GM18907 (cell line): ENCODE results near the gene OSBP2.

Experiments used
- ATAC-seq: cut with Tn5 transposase; IDR thresholded peaks from one replicate; pipeline ENCODE4 v1.9.1; 2021; ENCODE audit warnings: mild to moderate bottlenecking, moderate library complexity; ENCODE audit not compliant: unreplicated experiment

Gene OSBP2

GRCh38 chr22:30923168-30923900 lies 228.7 kb downstream of the OSBP2 start:
- ATAC-seq: no peak

DNA sequence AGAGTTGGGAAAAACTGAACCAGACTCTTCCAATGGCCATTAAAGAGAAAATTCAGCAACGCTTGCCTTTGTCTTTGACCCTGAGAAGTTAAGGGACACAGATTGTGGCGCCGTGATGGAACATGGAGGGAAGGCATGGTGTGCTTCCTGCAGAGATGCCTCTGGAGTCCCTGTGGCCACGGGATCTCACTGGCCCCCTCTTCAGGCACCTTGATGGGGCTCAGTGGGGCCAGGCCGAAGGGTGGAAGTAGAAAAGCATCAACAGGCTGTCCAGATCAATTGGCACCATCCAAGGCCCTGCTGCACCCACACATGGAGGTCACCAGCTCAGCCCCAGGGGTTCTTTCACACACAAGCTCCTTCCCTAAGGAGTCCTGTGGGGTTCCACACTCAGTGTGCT lies 231.0 kb downstream of the OSBP2 start:
- ATAC-seq: no peak

- no peak for ATAC-seq
Observed at GRCh38 chr22:30926706-30927105, 232.0 kb downstream of the OSBP2 start.

GRCh38 chr22:30927806-30928205 lies 233.1 kb downstream of the OSBP2 start:
- ATAC-seq: no peak

GRCh38 chr22:30928401-30928800 lies 233.7 kb downstream of the OSBP2 start:
- no peak for ATAC-seq

- no peak for ATAC-seq
Observed at GRCh38 chr22:30930228-30930627, 235.6 kb downstream of the OSBP2 start.

DNA sequence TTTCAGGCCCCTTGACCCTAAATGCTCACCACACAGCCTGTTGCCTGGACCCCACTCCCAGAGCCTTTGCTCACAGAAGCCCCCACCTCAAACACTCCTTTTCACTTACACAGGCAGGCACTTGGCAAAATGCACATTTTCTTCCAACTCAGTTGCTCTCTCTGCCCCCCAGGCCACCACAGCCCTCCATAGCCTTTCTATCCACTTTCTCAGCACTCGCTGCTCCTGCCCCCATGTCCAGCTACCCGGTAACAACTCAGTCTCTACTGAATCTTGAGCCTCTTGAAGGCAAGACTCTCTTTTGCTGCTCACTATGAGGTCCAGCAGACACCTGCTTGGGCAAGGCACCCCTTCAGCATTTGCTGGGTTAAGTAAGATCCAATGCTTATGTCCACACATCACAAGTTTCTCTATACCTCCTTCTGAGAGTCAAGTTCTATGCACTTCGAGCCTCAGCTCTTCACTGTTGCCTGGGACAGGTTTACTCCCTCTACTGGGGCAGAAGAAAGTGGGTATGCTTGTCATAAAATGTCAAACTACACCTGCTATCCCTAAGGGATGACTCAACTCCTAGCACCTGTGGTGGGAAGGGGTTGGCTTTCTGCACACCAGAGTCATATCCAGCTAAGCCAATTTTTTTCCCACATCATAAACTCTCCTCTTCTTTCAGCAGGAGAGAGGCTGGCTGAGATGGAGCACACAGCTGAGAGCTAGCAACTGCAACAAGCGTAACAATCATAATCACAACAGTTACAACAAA lies 237.0 kb downstream of the OSBP2 start:
- ATAC-seq: no peak

- ATAC-seq: no peak
Observed at GRCh38 chr22:30932661-30933060, 238.0 kb downstream of the OSBP2 start.

- no peak for ATAC-seq
Observed at GRCh38 chr22:30933457-30933856, 238.8 kb downstream of the OSBP2 start.

DNA sequence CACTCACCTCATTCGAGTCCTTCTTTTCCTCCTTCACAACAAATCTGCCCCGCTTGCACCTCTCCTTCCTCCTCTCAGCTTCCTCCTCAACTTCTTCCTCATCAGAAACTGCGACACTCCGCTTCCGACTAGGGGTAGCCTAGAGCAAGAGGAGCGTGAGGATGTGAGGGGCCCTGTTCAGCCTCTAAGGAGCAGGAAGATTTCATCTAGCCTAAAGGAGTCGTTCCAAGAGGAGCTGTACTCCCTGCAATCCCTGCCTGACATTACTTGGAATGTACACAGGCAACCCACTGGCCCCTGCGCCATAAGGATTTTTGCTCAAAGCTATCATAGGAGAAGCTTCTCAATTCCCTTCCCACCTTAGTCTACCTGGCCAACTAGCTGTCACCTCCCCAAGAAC lies 239.4 kb downstream of the OSBP2 start:
- no peak for ATAC-seq

DNA sequence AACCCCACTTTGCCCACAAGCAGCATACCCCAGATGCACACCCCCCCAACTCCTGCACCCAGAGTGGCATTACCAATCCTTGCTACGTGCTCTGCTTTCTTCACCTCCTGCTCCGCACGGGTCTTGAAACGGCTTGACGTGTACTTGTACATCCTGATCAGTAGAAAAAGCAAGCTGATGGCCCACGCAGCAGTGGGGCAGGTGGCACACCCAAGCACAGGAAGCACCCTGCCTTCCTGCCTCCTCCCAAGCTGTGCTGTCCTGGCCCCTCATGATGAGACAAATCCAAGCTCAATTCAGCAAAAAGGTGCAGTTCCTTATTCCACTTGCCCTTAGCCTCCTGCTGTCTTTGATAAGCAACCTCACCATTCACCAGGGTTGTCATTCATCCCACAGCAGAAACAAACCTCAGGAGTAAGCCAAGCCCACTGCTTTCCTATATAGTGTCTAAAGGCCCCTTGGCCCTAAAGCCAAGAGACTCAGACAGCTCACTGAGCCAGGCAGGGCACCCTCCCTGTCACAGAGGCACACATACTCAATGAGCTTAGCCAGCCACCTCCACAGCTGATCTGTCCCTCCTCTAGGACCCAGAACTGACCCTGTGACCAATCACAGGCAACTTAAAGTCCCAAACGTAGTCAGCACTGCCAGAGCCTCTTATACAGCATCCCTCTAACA lies 246.2 kb downstream of the OSBP2 start:
- ATAC-seq: no peak

DNA sequence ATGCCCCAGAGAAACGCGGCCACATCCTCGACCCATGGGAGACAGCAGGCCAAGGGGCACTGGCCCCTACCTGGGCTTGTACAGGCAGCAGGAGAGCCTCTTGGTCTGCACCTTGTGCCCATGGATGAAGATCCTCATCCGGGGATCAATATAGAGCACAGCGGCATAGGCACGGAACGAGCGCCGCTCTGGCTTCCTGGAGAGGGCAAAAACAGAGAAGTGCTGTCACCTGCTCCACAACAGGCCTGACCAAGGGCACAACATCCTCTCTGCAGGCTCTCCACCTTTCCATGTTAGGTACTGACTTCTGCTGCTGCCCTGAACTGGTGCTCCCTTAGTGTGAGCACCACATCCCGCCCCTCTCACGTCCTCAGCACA lies 246.7 kb downstream of the OSBP2 start:
- no peak for ATAC-seq

DNA sequence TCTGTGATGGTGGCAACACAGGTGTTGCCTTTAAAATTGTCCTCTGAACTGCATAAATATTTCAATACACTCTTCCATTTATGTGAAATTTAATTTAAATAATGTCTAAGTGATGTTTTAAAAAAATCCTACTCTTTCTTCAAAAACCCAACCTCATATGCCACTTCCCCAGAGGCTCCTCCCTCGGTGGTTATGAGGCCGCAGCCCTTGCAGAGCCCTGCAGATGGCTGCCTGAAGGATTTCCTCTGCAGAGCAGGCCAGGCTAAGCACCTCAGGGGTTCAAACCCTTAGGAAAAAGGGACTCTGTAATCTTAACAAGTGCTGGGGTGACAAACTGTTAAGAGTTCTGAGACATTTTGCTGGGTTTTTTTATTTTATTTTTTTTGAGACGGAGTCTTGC lies 248.7 kb downstream of the OSBP2 start:
- ATAC-seq: no peak

- ATAC-seq: no peak
Observed at GRCh38 chr22:30944986-30945385, 250.3 kb downstream of the OSBP2 start.

- no peak for ATAC-seq
Observed at GRCh38 chr22:30945653-30946052, 251.0 kb downstream of the OSBP2 start.

GRCh38 chr22:30946354-30946753 lies 251.7 kb downstream of the OSBP2 start:
- no peak for ATAC-seq

DNA sequence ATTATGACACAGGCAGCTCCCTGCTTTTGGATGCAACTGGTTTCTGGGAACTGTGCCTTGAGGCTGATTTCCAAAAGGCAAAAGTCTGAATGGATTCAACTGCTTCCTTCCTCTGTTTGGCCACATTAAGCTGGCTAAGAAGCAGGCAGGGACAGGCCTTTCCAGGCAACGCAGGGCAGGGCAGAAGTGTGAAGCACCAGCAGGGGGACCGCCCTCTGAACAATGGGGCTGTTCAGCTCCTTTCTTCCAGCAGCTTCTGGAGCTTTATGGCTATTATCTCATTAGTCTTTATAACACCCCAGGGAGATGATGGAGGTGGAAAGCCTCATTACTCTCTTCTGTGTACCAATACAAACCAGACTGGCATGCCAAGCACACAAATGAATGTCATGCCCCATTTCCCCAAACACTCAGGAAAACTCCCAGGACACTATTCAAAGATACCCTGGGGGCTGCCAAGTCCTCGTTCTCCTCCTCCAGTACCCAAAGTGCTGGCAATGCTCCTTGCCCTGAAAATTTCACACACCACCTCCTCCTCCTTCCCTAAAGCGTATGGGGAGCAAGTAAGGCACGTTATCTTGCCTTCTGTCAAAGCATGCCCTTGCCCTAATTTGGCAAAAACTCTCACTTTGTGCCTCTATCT lies 252.6 kb downstream of the OSBP2 start:
- no peak for ATAC-seq

- no peak for ATAC-seq
Observed at GRCh38 chr22:30947816-30948454, 253.3 kb downstream of the OSBP2 start.

- no peak for ATAC-seq
Observed at GRCh38 chr22:30948930-30949342, 254.3 kb downstream of the OSBP2 start.

- ATAC-seq: no peak
Observed at GRCh38 chr22:30949934-30950660, 255.4 kb downstream of the OSBP2 start.
